ENCODE measurements around the gene FSTL4.

The FSTL4 gene

GRCh38 chr5:133393776-133394476 is 218.4 kb downstream of the FSTL4 start:
- H3K36me3 ChIP-seq (ENCODE audit: low read depth), result no peaks in the 10 kb centered on the region
- ATAC-seq (ENCODE audit: low read depth), result no peak
- no peak for DNase-seq (ENCODE audit: low spot score)
- TF ChIP-seq CTCF (IDR thresholded peaks at IDR 0.05; ENCODE audit: poor library complexity, severe bottlenecking), result no peak
- no peaks in the 10 kb centered on the region for H3K27me3 ChIP-seq (ENCODE audit: insufficient read depth, poor library complexity, severe bottlenecking)
- no peaks in the 10 kb centered on the region for H3K4me1 ChIP-seq (ENCODE audit: insufficient read depth, poor library complexity, severe bottlenecking)
- H3K27ac ChIP-seq (ENCODE audit: poor library complexity, severe bottlenecking), result no peak overlapping the region
- no peaks in the 10 kb centered on the region for H3K9me3 ChIP-seq (ENCODE audit: severe bottlenecking)
- no peak overlapping the region for H3K4me3 ChIP-seq (ENCODE audit: severe bottlenecking)

GRCh38 chr5:133392448-133392847 is 219.9 kb downstream of the FSTL4 start:
- no peak overlapping the region for H3K4me3 ChIP-seq (ENCODE audit: severe bottlenecking)
- no peak for DNase-seq (ENCODE audit: low spot score)
- no peak for TF ChIP-seq CTCF (IDR thresholded peaks at IDR 0.05; ENCODE audit: poor library complexity, severe bottlenecking)
- no peak overlapping the region for H3K27ac ChIP-seq (ENCODE audit: poor library complexity, severe bottlenecking)
- ATAC-seq (ENCODE audit: low read depth), result no peak
- no peaks in the 10 kb centered on the region for H3K36me3 ChIP-seq (ENCODE audit: low read depth)
- H3K9me3 ChIP-seq (ENCODE audit: severe bottlenecking), result no peaks in the 10 kb centered on the region
- H3K4me1 ChIP-seq (ENCODE audit: insufficient read depth, poor library complexity, severe bottlenecking), result no peaks in the 10 kb centered on the region
- H3K27me3 ChIP-seq (ENCODE audit: insufficient read depth, poor library complexity, severe bottlenecking), result no peaks in the 10 kb centered on the region

- ATAC-seq (ENCODE audit: low read depth), result no peak
- DNase-seq (ENCODE audit: low spot score), result no peak
- Histone ChIP-seq H3K4me1 (ENCODE audit: insufficient read depth, poor library complexity, severe bottlenecking) (no peaks in the 10 kb centered on the region), H3K9me3 (ENCODE audit: severe bottlenecking) (no peaks in the 10 kb centered on the region), H3K36me3 (ENCODE audit: low read depth) (no peaks in the 10 kb centered on the region), H3K27me3 (ENCODE audit: insufficient read depth, poor library complexity, severe bottlenecking) (no peaks in the 10 kb centered on the region), H3K4me3 (ENCODE audit: severe bottlenecking) (no peak overlapping the region), H3K27ac (ENCODE audit: poor library complexity, severe bottlenecking) (no peak overlapping the region)
- no peak for TF ChIP-seq CTCF (IDR thresholded peaks at IDR 0.05; ENCODE audit: poor library complexity, severe bottlenecking)
Observed at GRCh38 chr5:133391354-133392136, 220.8 kb downstream of the FSTL4 start.

- no peak overlapping the region for H3K4me3 ChIP-seq (ENCODE audit: severe bottlenecking)
- no peak for ATAC-seq (ENCODE audit: low read depth)
- no peaks in the 10 kb centered on the region for H3K4me1 ChIP-seq (ENCODE audit: insufficient read depth, poor library complexity, severe bottlenecking)
- no peak for DNase-seq (ENCODE audit: low spot score)
- H3K36me3 ChIP-seq (ENCODE audit: low read depth), result no peaks in the 10 kb centered on the region
- no peak overlapping the region for H3K27ac ChIP-seq (ENCODE audit: poor library complexity, severe bottlenecking)
- no peaks in the 10 kb centered on the region for H3K9me3 ChIP-seq (ENCODE audit: severe bottlenecking)
- no peak for TF ChIP-seq CTCF (IDR thresholded peaks at IDR 0.05; ENCODE audit: poor library complexity, severe bottlenecking)
- no peaks in the 10 kb centered on the region for H3K27me3 ChIP-seq (ENCODE audit: insufficient read depth, poor library complexity, severe bottlenecking)
Observed at GRCh38 chr5:133390416-133391353, 221.7 kb downstream of the FSTL4 start.

Measured in RWPE2 (cell line).